ENCODE measurements around the gene GRPEL1.

The GRPEL1 gene

GRCh38 chr4:7059662-7060061, 8.2 kb downstream of the GRPEL1 start (continued):
- TF ChIP-seq ZNF692 (tag by site-specific recombination; IDR thresholded peaks at IDR 0.05) (no peak), SP3 (tag by site-specific recombination; IDR thresholded peaks at IDR 0.05) (no peak), ZBTB48 (tag by site-specific recombination; IDR thresholded peaks at IDR 0.05) (no peak), ZNF138 (tag by site-specific recombination; IDR thresholded peaks at IDR 0.05; ENCODE audit: borderline replicate concordance) (no peak), ZBTB44 (tag by site-specific recombination; IDR thresholded peaks at IDR 0.05) (no peak), ZBTB11 (tag by site-specific recombination; conservative IDR thresholded peaks at IDR 0.05; ENCODE audit: low read depth) (no peak), ZNF398 (tag by site-specific recombination; IDR thresholded peaks at IDR 0.05) (no peak)

- POLR2A ChIA-PET: interaction anchor here (1.4 kb wide), 1 partner anchor 9 kb away, joined by 5 read pairs; the partner anchor contains the start of gene GRPEL1
- no peaks in the 10 kb centered on the region for H3K4me1 ChIP-seq (ENCODE audit: control insufficient read depth, insufficient read depth, low read length)
- H3K9me3 ChIP-seq (ENCODE audit: control insufficient read depth, insufficient read depth, low read depth, low read length): no peaks in the 10 kb centered on the region
- peaks cover 0 to 89% of the 10 kb centered on the region in 2 experiments; a peak in 1 of 3 replicates for H3K36me3 ChIP-seq (ENCODE audit: control insufficient read depth in 2 of 2, insufficient read depth in 1 of 2, low read length in 2 of 2)
- H3K4me3 ChIP-seq (ENCODE audit: low read depth, low read length): no peak overlapping the region
- TF ChIP-seq ZNF558 (tag by site-specific recombination; IDR thresholded peaks at IDR 0.05) (no peak), ZNF645 (tag by site-specific recombination; IDR thresholded peaks at IDR 0.05) (no peak), OSR2 (tag by site-specific recombination; IDR thresholded peaks at IDR 0.05) (no peak), ZNF48 (tag by site-specific recombination; IDR thresholded peaks at IDR 0.05) (no peak), ZNF184 (tag by site-specific recombination; IDR thresholded peaks at IDR 0.05) (no peak), SCRT2 (tag by site-specific recombination; IDR thresholded peaks at IDR 0.05) (0 out of 2 replicates have a peak, but pooled peaks have one; percentile 20), KLF17 (tag by site-specific recombination; IDR thresholded peaks at IDR 0.05) (no peak), PRDM2 (tag by site-specific recombination; IDR thresholded peaks at IDR 0.05; ENCODE audit: borderline replicate concordance) (no peak)
- H3K27ac ChIP-seq (ENCODE audit: extremely low read depth, low read depth, low read length): no peak overlapping the region
- CTCF ChIA-PET: no interaction called here
Observed at GRCh38 chr4:7058792-7059191, 9.1 kb downstream of the GRPEL1 start.

All from HEK293 (cell line).